ENCODE data around the gene NOX5. TPM values are rescaled to one million over a fixed set of nuclear protein-coding genes. Genes with fewer than 3 reads are reported as not detected.

The NOX5 gene
- polyA plus RNA-seq, 1 experiment: 0.15 TPM

GRCh38 chr15:69078638-69079037, 64.1 kb downstream of the NOX5 start:
- Histone ChIP-seq H3K9me3 (ENCODE audit: control insufficient read depth, insufficient read depth, low read length) (no peaks in the 10 kb centered on the region), H3K27me3 (ENCODE audit: control insufficient read depth, insufficient read depth, low read length) (no peaks in the 10 kb centered on the region), H3K27ac (ENCODE audit: low read depth, low read length) (no peak overlapping the region), H3K4me3 (ENCODE audit: low read depth, low read length) (no peak overlapping the region)
- TF ChIP-seq CTCF (IDR thresholded peaks at IDR 0.05; ENCODE audit: low read depth, low read length): no peak
- ChIA-PET POLR2A (interaction anchor here (0.9 kb wide), 1 partner anchor 82 kb away, joined by 5 read pairs; the partner anchor contains the start of gene GLCE), CTCF (interaction anchor here (0.7 kb wide), 1 partner anchor 13 kb away, joined by 7 read pairs; no protein-coding TSS in a partner anchor)
- no peak for DNase-seq (ENCODE audit: low read depth, low spot score)

GRCh38 chr15:69080295-69081248, 66.1 kb downstream of the NOX5 start:
- ChIA-PET CTCF (interaction anchor here (0.5 to 1.0 kb wide), 2 partner anchors 46 to 382 kb away, joined by 3 read pairs; no protein-coding TSS in a partner anchor), POLR2A (no interaction called here)

GRCh38 chr15:69081310-69082004, 67.0 kb downstream of the NOX5 start:
- TF ChIP-seq CTCF (IDR thresholded peaks at IDR 0.05; ENCODE audit: low read depth, low read length): 0 out of 2 replicates have a peak, but pooled peaks have one; percentile 4
- no peaks in the 10 kb centered on the region for H3K9me3 ChIP-seq (ENCODE audit: control insufficient read depth, insufficient read depth, low read length)
- H3K27ac ChIP-seq (ENCODE audit: low read depth, low read length): peak overlapping the region; percentile 12
- no peak overlapping the region for H3K4me3 ChIP-seq (ENCODE audit: low read depth, low read length)
- peaks cover 4% of the 10 kb centered on the region for H3K27me3 ChIP-seq (ENCODE audit: control insufficient read depth, insufficient read depth, low read length)
- ChIA-PET CTCF (interaction anchor here (1.2 to 1.5 kb wide), 3 partner anchors 80 to 382 kb away, joined by 3 to 4 read pairs (median 3); no protein-coding TSS in a partner anchor), POLR2A (no interaction called here)
- DNase-seq (ENCODE audit: low read depth, low spot score): no peak

More at GRCh38 chr15:69080295-69081248, 66.1 kb downstream of the NOX5 start:
- no peak for TF ChIP-seq CTCF (IDR thresholded peaks at IDR 0.05; ENCODE audit: low read depth, low read length)
- H3K27ac ChIP-seq (ENCODE audit: low read depth, low read length): peak overlapping the region; percentile 12
- DNase-seq (ENCODE audit: low read depth, low spot score): no peak
- no peaks in the 10 kb centered on the region for H3K27me3 ChIP-seq (ENCODE audit: control insufficient read depth, insufficient read depth, low read length)
- H3K9me3 ChIP-seq (ENCODE audit: control insufficient read depth, insufficient read depth, low read length): no peaks in the 10 kb centered on the region
- no peak overlapping the region for H3K4me3 ChIP-seq (ENCODE audit: low read depth, low read length)

GRCh38 chr15:69082021-69082502, 67.6 kb downstream of the NOX5 start:
- POLR2A ChIA-PET: interaction anchor here (0.8 kb wide), 1 partner anchor 11 kb away, joined by 3 read pairs; no protein-coding TSS in a partner anchor
- peak overlapping the region; percentile 12 for H3K27ac ChIP-seq (ENCODE audit: low read depth, low read length)
- H3K4me3 ChIP-seq (ENCODE audit: low read depth, low read length): no peak overlapping the region
- H3K27me3 ChIP-seq (ENCODE audit: control insufficient read depth, insufficient read depth, low read length): peaks cover 9% of the 10 kb centered on the region
- peak; percentile 1; the same call in 1 of the 2 replicates for TF ChIP-seq CTCF (IDR thresholded peaks at IDR 0.05; ENCODE audit: low read depth, low read length)
- CTCF ChIA-PET: interaction anchor here (1.2 to 1.5 kb wide), 3 partner anchors 80 to 381 kb away, joined by 3 to 4 read pairs (median 3); no protein-coding TSS in a partner anchor
- H3K9me3 ChIP-seq (ENCODE audit: control insufficient read depth, insufficient read depth, low read length): 0 out of 2 replicates have a peak, but pooled peaks cover under 1% of the 10 kb centered on the region
- DNase-seq (ENCODE audit: low read depth, low spot score): no peak

All from AG04450 (cell line).